Liver (tissue), 9 donors: ENCODE measurements around the gene SNRNP70. TPM values are rescaled to one million over a fixed set of nuclear protein-coding genes. Genes with fewer than 3 reads are reported as not detected.

ENCODE experiments used
- DNase-seq: peaks from one replicate; pipeline ENCODE4 v3.0.0-alpha.2; 2017; ENCODE audit warnings: low spot score
- H3K27ac ChIP-seq, 2 donors: one replicate each; pipeline ENCODE4 v1.7.0; 2013; ENCODE audit warnings: inconsistent platforms in 2 of 2, low read length in 2 of 2, control low read depth in 1 of 2, low read depth in 1 of 2, mild to moderate bottlenecking in 1 of 2
- H3K27me3 ChIP-seq, 4 donors: one replicate each; pipeline versions ENCODE4 v1.6.1 to v1.7.0; 2013; ENCODE audit warnings: low read length in 3 of 4, inconsistent platforms in 1 of 4, mild to moderate bottlenecking in 1 of 4, moderate library complexity in 1 of 4; ENCODE audit not compliant: control insufficient read depth in 4 of 4, insufficient read depth in 4 of 4
- H3K36me3 ChIP-seq, 4 donors: one replicate each; pipeline versions ENCODE4 v1.6.1 to v1.7.0; 2013; ENCODE audit warnings: low read length in 3 of 4, mild to moderate bottlenecking in 3 of 4, low read depth in 1 of 4, moderate library complexity in 1 of 4; ENCODE audit not compliant: control insufficient read depth in 4 of 4, insufficient read depth in 3 of 4
- H3K4me1 ChIP-seq, 4 donors: one replicate each; pipeline versions ENCODE4 v1.6.1 to v1.7.0; 2013; ENCODE audit warnings: low read length in 3 of 4, mild to moderate bottlenecking in 3 of 4, moderate library complexity in 1 of 4; ENCODE audit not compliant: control insufficient read depth in 4 of 4, insufficient read depth in 4 of 4
- H3K4me3 ChIP-seq, 3 donors: one replicate each; pipeline versions ENCODE4 v1.6.1 to v1.7.0; 2013; ENCODE audit warnings: low read length in 3 of 3, control low read depth in 1 of 3, low read depth in 1 of 3, mild to moderate bottlenecking in 1 of 3
- H3K9ac ChIP-seq, 2 donors: one replicate each; pipeline ENCODE4 v1.7.0; 2013; ENCODE audit warnings: low read length in 2 of 2, mild to moderate bottlenecking in 2 of 2, moderate library complexity in 2 of 2, control low read depth in 1 of 2, low read depth in 1 of 2
- H3K9me3 ChIP-seq, 4 donors: one replicate each; pipeline versions ENCODE4 v1.6.1 to v1.7.0; 2013; ENCODE audit warnings: low read length in 3 of 4; ENCODE audit not compliant: control insufficient read depth in 4 of 4
- ATF3 ChIP-seq: IDR thresholded peaks from 2 replicates; pipeline ENCODE4 v1.6.1; 2016; ENCODE audit warnings: antibody characterized with exemption
- FOXA2 ChIP-seq: IDR thresholded peaks from 2 replicates; pipeline ENCODE4 v1.6.1; 2016; ENCODE audit warnings: antibody characterized with exemption
- GABPA ChIP-seq, 2 donors: IDR thresholded peaks in 1 of 2; conservative IDR thresholded peaks in 1 of 2; 2 replicates each; pipeline ENCODE4 v1.6.1; 2016; ENCODE audit warnings: antibody characterized with exemption in 2 of 2, mild to moderate bottlenecking in 1 of 2, moderate library complexity in 1 of 2
- HNF4G ChIP-seq: IDR thresholded peaks from 2 replicates; pipeline ENCODE4 v1.6.1; 2016; ENCODE audit warnings: antibody characterized with exemption
- NR2F2 ChIP-seq: IDR thresholded peaks from 2 replicates; pipeline ENCODE4 v1.6.1; 2016; ENCODE audit warnings: antibody characterized with exemption
- RAD21 ChIP-seq, 2 donors: IDR thresholded peaks; 2 replicates each; pipeline ENCODE4 v1.6.1; 2016; ENCODE audit warnings: antibody characterized with exemption in 2 of 2, mild to moderate bottlenecking in 2 of 2
- SP1 ChIP-seq: IDR thresholded peaks from 2 replicates; pipeline ENCODE4 v1.6.1; 2018; ENCODE audit warnings: antibody characterized with exemption, mild to moderate bottlenecking
- TAF1 ChIP-seq: conservative IDR thresholded peaks from 2 replicates; pipeline ENCODE4 v1.6.1; 2016; ENCODE audit warnings: antibody characterized with exemption, mild to moderate bottlenecking
- YY1 ChIP-seq: IDR thresholded peaks from 2 replicates; pipeline ENCODE4 v1.6.1; 2016; ENCODE audit warnings: antibody characterized with exemption, mild to moderate bottlenecking
- ZBTB33 ChIP-seq: IDR thresholded peaks from 2 replicates; pipeline ENCODE4 v1.6.1; 2016; ENCODE audit warnings: antibody characterized with exemption
- WGBS: extraction: QIAGEN DNeasy Blood & Tissue Kit; methylation state at CpG from one replicate; pipeline ENCODE4 v1.1.7; 2013; 5-methylcytosine and 5-hydroxymethylcytosine counted together
- polyA plus RNA-seq, 2 donors: library from polyadenylated mRNA; stranded (reverse) in 1 of 2; unstranded in 1 of 2; fragments of 200-250 nt in 1 of 2; fragments of >200 nt in 1 of 2; fragmentation: Nextera tagmentation in 1 of 2; extraction: Ambion mirVana in 1 of 2; gene quantifications; one replicate each; pipeline versions ENCODE4 v1.2.1 to v1.2.3, GENCODE V29; 2013 to 2015
- total RNA-seq, 2 donors: library from RNA; depleted of rRNA; stranded (reverse); fragments of >200 nt; gene quantifications; one replicate each; pipeline ENCODE4 v1.2.3, GENCODE V29; 2014
- TF ChIP-seq, protein P1 (sequence below): fragments of 150-350 bp; IDR thresholded peaks from 2 replicates; pipeline ENCODE4 v1.5.1; 2017; ENCODE audit warnings: improper control_type of control experiment, low read depth, low read length; ENCODE audit not compliant: missing input control
- donor health status: healthy.
- donor health status: healthy.
- donor health status: healthy.
- donor health status: healthy.
- donor health status: healthy.

Gene SNRNP70
- total and polyA plus RNA-seq, 4 donors: 34.2 to 166 (median 94.8) TPM

DNA sequence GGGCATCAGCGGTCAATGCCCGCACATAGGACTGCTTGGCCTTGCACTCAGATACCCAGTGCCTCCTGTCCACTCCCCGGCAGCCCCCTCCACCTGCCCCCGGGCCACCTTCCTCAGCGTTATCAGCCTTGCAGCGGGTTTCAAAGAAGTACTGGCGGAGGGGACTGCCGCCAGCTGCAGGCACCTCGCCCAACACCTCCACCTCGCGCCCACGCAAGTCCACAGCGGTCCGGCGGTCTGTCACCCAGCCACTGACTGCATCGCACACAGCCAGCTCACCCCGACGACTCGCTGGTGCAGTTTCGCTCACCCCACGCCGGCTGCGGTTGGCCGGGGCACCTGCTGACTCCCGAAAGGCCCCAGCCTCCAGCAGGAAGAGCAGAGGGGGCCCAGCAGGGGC, 23.8 kb upstream of the SNRNP70 start:
- no peak overlapping the region for H3K9ac ChIP-seq
- no peak overlapping the region for H3K27ac ChIP-seq
- no peak for DNase-seq
- H3K4me3 ChIP-seq: no peak overlapping the region
- no peaks in the 10 kb centered on the region for H3K9me3 ChIP-seq
- 70% methylated on average over 25 of the region's 25 CpGs for WGBS
- no peaks in the 10 kb centered on the region for H3K27me3 ChIP-seq
- no peaks in the 10 kb centered on the region for H3K36me3 ChIP-seq
- H3K4me1 ChIP-seq: peaks cover 0 to 16% (median 9%) of the 10 kb centered on the region in 4 donors
- no peak for TF ChIP-seq TAF1

DNA sequence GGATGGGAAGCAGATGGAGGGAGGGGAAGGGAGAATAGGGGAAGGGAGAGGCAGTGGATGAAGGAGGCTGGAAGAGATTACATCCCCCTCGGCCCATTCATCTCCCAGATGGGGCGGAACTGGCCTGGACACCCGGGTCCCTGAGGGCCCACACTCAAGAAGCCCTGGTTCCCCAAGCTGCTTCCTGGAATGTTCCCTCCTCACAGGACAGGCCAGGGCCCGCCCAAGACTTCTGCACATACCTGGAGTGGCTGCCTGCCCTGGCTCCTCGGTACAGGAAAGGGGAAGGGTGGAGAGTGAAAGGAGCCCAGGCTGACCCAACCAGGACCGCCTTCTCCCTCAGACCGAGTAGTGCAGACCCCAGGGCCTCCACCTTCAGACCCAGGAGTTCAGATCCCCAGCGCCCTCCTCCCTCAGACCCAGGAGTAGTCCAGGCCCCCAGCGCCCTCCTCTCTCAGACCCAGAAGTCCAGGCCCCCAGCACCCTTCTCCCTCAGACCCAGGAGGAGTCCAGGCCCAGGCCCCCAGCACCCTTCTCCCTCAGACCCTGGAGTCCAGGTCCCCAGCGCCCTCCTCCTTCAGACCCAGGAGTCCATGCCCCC, 21.1 kb upstream of the SNRNP70 start:
- H3K9me3 ChIP-seq: no peaks in the 10 kb centered on the region
- no peaks in the 10 kb centered on the region for H3K27me3 ChIP-seq
- WGBS: 55% methylated on average over 10 of the region's 10 CpGs
- H3K36me3 ChIP-seq: no peaks in the 10 kb centered on the region
- TF ChIP-seq NR2F2 (no peak), RAD21 (IDR thresholded peaks at IDR 0.05) (no peak)
- no peak for DNase-seq
- no peak overlapping the region for H3K27ac ChIP-seq
- no peaks in the 10 kb centered on the region for H3K4me1 ChIP-seq
- no peak overlapping the region for H3K4me3 ChIP-seq
- no peak overlapping the region for H3K9ac ChIP-seq

DNA sequence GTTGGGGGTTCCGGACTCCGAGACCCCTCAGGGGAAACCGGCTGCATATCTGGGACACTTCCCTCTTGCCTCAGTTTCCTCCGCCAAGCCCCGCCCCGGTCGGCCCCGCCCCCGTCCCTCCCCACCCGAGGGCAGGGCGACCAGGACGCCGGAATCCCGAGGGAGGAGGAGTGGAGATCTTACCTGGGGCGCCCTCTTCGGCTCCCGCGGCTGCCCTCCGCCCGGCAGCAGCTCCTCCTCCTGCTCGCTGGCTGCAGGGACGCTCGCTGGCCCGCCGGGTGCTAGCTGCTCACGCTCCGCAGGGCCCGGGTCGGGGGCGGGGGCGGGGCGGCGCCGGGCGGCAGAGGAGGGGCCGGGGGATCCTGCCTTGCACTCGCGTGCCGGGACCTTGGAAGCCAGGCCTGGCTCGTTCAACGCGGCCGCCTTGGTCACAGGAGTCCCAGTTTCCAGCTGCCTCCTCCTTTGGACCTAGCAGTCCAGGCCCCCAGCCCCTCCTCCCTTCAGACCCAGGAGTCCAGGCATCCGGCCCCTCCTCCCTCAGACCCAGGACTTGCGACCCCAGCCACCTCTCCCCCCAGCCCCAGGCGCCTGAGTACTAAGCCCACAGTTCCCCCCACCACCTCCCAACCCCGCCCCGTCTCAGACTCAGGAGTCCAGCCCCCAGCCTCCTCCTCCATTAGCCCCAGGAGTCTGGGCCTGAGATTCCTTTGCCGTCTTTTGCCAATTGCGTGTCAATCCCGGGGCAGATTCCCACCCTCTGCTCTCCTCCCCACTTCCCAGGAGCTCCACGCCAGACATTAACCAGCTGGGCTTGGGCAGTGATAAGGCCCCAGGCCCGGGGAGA, 20.3 kb upstream of the SNRNP70 start, which contains the start of gene NTF4:
NTF4 (minus strand) TSS at position 51 of the 844 bp plus-strand sequence. CDS start 2,821 bp downstream, outside the sequence.
- no peak within 1 kb of the TSS for H3K9ac ChIP-seq
- no peaks in the 10 kb centered on the region for H3K36me3 ChIP-seq
- no peak for DNase-seq
- no peaks in the 10 kb centered on the region for H3K4me1 ChIP-seq
- peak within 1 kb of the TSS in 1 of 3 donors; percentile 28 for H3K4me3 ChIP-seq
- TF ChIP-seq SP1 (no peak), ZBTB33 (no peak), FOXA2 (no peak), ATF3 (no peak), GABPA (IDR thresholded peaks at IDR 0.05 in 1 of 2, conservative IDR thresholded peaks at IDR 0.05 in 1 of 2) (no peak), YY1 (no peak), HNF4G (no peak), NR2F2 (no peak), RAD21 (IDR thresholded peaks at IDR 0.05) (no peak), TAF1 (no peak)
- TF ChIP-seq, protein P1, sequence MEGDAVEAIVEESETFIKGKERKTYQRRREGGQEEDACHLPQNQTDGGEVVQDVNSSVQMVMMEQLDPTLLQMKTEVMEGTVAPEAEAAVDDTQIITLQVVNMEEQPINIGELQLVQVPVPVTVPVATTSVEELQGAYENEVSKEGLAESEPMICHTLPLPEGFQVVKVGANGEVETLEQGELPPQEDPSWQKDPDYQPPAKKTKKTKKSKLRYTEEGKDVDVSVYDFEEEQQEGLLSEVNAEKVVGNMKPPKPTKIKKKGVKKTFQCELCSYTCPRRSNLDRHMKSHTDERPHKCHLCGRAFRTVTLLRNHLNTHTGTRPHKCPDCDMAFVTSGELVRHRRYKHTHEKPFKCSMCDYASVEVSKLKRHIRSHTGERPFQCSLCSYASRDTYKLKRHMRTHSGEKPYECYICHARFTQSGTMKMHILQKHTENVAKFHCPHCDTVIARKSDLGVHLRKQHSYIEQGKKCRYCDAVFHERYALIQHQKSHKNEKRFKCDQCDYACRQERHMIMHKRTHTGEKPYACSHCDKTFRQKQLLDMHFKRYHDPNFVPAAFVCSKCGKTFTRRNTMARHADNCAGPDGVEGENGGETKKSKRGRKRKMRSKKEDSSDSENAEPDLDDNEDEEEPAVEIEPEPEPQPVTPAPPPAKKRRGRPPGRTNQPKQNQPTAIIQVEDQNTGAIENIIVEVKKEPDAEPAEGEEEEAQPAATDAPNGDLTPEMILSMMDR: no peak
- no peak within 1 kb of the TSS for H3K27ac ChIP-seq
- WGBS: 5% methylated on average over 53 of the region's 53 CpGs
- H3K27me3 ChIP-seq: no peaks in the 10 kb centered on the region
- no peaks in the 10 kb centered on the region for H3K9me3 ChIP-seq
